ENCODE measurements around the gene C16orf74.

The C16orf74 gene

DNA sequence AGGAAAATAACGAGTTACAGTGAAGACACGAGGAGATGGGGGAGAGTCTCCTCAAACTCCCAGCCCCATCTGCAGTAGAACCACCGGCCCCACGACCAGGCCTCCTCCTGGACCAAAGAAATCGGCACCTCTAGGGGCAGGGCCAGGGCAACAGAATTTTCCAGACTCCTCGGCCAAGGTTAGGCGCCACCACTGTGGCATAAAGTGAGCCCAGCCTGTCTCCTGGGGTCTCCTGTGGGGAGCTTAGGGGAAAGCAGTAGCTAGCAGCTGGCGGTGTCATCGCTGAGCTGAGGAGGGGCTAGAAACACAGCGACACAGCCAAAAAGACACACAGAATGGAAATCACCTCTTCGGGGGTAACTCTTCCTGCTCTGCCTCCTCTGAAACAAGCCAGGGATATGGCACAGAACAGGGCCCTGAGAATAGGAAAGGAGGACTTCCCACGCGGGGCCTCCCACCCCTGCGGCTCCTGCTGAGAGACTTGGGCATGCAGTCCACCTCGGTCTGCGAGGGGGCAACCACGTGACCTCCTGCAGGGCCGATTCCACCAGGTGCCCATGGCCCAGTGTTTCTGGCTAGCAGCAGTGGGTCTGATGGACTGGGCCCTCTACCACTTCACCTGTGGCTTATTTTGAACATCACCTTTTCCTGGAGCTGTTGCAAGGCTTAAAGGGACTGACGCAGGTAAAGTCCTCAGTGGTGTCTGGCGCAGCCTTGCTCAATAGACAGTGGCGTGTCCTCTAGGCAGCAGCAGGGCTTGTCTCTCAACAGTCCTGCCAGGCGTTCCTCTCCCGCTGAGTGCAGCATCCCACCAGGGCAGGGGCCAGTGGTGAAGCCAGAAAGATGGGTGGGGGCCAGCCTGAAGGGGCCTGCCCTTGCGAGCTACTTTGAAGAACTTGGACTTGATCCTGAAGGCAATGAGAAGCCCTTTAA, 55.4 kb downstream of the C16orf74 start:
- Histone ChIP-seq H3K36me3 (ENCODE audit: insufficient read depth, low read length) (no peaks in the 10 kb centered on the region), H3K79me2 (ENCODE audit: control insufficient read depth, insufficient read depth, low read length, unreplicated experiment) (no peaks in the 10 kb centered on the region), H3K27me3 (ENCODE audit: insufficient read depth, low read length) (0 out of 2 replicates have a peak, but pooled peaks cover 3% of the 10 kb centered on the region), H3K4me3 (ENCODE audit: low read depth, low read length) (no peak overlapping the region), H3K27ac (ENCODE audit: low read depth, low read length) (no peak overlapping the region), H2AFZ (ENCODE audit: low read length, unreplicated experiment) (no peak overlapping the region), H3K4me1 (ENCODE audit: control insufficient read depth, insufficient read depth, low read length, unreplicated experiment) (no peaks in the 10 kb centered on the region)

DNA sequence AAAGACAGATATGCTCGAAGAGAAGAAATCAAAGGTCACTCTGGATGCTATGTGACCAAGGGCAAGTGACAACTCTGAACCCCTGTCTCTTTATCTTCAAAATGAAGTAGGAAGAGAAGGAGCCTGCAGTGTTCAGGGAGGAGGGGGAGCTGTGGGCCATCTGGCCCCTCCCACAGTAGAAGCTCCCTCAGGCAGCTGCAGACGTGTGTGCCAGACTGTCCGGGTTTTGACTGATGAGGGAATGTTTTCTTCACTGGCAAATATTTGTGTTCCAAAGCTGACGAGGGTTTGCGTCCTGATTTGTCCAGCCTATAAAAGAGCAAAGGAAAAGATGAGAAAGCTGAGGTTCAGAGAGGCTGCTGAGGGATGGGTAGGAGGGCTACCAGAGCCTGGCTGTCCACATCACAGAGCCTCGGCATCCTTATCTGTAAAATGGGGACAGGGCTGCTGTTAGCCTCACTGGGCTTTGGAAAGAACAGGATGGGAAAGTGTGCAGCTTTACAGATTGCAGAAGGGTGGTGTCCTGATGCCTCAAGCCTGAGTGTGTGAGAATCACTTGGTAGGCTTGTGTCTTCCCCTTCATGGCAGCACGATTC, 60.3 kb downstream of the C16orf74 start:
- Histone ChIP-seq H3K4me3 (ENCODE audit: low read depth, low read length) (no peak overlapping the region), H3K27ac (ENCODE audit: low read depth, low read length) (no peak overlapping the region), H3K4me1 (ENCODE audit: control insufficient read depth, insufficient read depth, low read length, unreplicated experiment) (peaks cover 14% of the 10 kb centered on the region), H3K36me3 (ENCODE audit: insufficient read depth, low read length) (peaks cover 4% of the 10 kb centered on the region; the same call in 1 of the 2 replicates), H3K27me3 (ENCODE audit: insufficient read depth, low read length) (peaks cover 6% of the 10 kb centered on the region; the same call in 1 of the 2 replicates), H2AFZ (ENCODE audit: low read length, unreplicated experiment) (no peak overlapping the region), H3K79me2 (ENCODE audit: control insufficient read depth, insufficient read depth, low read length, unreplicated experiment) (peaks cover 7% of the 10 kb centered on the region)

DNA sequence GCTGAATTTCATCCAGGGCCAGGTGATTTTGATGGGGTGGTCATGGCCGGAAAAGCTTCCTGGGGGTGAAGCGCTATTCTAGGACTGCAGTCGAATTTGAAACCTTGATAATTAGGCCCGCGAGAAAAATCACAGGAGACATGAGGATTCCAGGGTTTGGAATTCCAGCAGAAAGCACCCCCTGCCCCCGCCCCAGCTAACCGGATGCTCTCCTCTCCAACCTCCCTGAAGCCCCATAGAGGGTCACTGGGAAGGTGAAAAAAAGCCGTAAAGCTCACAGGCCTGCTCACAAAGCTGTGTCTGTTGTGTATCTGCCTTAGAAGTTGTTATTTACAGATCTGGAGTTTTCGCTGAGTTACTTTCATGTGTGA, 61.0 kb downstream of the C16orf74 start:
- Histone ChIP-seq H3K79me2 (ENCODE audit: control insufficient read depth, insufficient read depth, low read length, unreplicated experiment) (peaks cover 7% of the 10 kb centered on the region), H2AFZ (ENCODE audit: low read length, unreplicated experiment) (no peak overlapping the region), H3K27ac (ENCODE audit: low read depth, low read length) (no peak overlapping the region), H3K36me3 (ENCODE audit: insufficient read depth, low read length) (peaks cover 4% of the 10 kb centered on the region; the same call in 1 of the 2 replicates), H3K4me1 (ENCODE audit: control insufficient read depth, insufficient read depth, low read length, unreplicated experiment) (peaks cover 14% of the 10 kb centered on the region), H3K4me3 (ENCODE audit: low read depth, low read length) (no peak overlapping the region), H3K27me3 (ENCODE audit: insufficient read depth, low read length) (peaks cover 6% of the 10 kb centered on the region; the same call in 1 of the 2 replicates)

DNA sequence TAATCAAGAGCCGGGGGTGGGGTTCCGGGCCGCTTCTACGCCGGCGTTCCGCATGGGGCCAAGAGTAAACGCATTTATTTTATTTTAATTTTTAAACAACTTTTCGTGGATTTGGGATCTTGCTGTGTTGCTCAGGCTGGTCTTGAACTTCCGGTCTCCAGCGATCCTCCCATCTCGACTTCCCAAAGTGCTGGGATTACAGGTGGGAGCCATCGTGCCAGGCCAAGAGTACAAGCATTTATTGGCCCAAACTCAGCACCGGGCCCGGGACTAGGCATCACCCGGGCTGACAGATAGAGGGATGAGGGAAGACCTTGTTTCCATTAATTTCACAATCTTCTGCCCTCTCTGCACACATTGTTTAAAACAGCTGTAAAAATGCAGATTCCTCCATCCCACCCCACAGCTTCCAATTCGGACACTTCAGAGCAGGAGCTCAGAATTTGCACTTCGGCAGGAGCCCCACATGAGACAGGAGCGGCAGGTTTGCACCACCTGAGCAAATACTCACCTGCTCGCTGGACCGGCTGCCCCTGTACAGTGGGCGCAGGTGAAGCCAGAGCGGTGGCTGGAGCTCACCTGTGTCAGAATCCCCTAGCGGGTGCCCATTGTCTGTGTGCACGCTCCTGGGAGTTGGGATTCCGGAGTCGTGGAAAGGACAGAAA, 61.5 kb downstream of the C16orf74 start:
- H3K27me3 ChIP-seq (ENCODE audit: insufficient read depth, low read length), result peaks cover 6% of the 10 kb centered on the region; the same call in 1 of the 2 replicates
- H3K79me2 ChIP-seq (ENCODE audit: control insufficient read depth, insufficient read depth, low read length, unreplicated experiment), result peaks cover 7% of the 10 kb centered on the region
- peak overlapping the region; percentile 98 for H3K4me3 ChIP-seq (ENCODE audit: low read depth, low read length)
- H3K36me3 ChIP-seq (ENCODE audit: insufficient read depth, low read length), result peaks cover 4% of the 10 kb centered on the region; the same call in 1 of the 2 replicates
- peak overlapping the region; percentile 67 for H2AFZ ChIP-seq (ENCODE audit: low read length, unreplicated experiment)
- H3K4me1 ChIP-seq (ENCODE audit: control insufficient read depth, insufficient read depth, low read length, unreplicated experiment), result peaks cover 14% of the 10 kb centered on the region
- no peak overlapping the region for H3K27ac ChIP-seq (ENCODE audit: low read depth, low read length)

DNA sequence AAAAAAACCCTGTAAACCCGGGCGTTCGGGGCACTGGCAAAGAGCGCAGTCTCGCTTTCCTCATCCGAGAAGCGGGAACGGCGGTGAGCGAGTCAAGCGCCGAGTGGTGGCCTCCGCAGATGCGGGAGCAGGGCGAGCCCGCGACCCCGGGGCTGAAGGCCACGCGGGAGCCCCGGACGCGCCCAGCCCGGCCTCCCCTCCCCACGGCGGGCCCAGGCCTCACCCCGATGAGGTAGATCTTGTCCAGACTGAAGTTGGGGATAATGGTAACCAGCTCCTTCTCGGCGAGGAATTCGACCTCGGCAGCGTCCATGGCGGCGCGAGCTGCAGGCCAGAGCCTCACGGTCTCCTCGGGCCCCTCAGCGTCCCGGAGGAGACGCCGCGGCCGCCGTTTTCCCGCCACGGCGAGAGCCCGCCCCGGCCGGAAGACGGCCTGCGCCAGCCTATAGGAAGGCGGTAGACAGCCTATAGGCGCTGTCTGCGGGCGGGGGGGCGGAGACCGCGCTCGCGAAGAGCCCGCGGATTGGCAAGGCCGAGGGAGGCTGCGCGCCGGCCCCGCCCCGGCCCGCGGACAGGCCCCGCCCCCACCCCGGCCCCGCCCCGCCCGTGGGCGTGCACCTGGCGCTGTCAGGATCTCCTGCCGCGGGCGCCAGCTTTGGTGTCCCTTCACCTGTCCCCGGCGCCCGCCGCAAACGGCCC, 62.2 kb downstream of the C16orf74 start, which contains the start of gene GINS2:
Gene GINS2, minus strand, starts transcription at position 369 of the 699 bp plus-strand sequence. Its CDS starts 56 bp downstream, at position 313.
- Histone ChIP-seq H3K27ac (ENCODE audit: low read depth, low read length) (no peak within 1 kb of the TSS), H2AFZ (ENCODE audit: low read length, unreplicated experiment) (peak within 1 kb of the TSS; percentile 99)

DNA sequence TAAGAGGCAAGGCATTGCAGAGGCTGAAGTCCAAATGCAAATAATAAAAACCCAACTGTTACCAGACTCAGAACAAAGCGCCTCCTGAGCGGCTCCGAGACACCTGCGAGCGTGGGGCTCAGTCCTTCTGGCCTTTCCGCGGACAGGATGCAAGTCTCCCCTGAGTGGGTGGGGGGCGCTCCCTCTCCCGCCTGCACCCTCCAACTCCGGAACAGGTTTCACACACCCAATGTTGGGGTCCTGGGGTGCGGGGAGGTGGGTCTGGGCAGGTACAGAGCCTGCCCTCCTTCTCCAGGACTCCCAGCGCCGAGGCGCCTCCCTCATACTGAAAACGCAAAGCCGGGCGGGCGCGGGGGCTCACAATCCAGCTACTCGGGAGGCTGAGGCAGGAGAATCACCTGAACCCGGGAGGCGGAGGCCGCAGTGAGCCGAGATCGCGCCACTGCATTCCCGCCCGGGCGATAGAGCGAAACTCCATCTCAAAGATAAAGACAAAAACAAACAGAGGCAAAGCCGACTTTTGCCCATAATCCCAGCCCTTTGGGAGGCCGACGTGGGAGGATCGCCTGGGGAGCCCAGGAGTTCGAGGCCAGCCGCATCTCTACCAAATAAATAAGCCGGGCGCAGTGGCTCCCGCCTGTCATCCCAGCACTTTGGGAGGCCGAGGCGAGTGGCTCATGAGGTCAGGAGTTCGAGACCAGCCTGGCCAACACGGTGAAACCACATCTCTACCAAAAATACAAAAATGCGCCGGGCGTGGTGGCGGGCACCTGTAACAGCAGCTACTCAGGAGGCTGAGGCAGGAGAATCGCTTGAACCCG, 63.0 kb downstream of the C16orf74 start:
- peaks cover 6% of the 10 kb centered on the region; the same call in 1 of the 2 replicates for H3K27me3 ChIP-seq (ENCODE audit: insufficient read depth, low read length)
- no peak overlapping the region for H3K27ac ChIP-seq (ENCODE audit: low read depth, low read length)
- H3K4me3 ChIP-seq (ENCODE audit: low read depth, low read length), result peak overlapping the region; percentile 98
- peaks cover 7% of the 10 kb centered on the region for H3K79me2 ChIP-seq (ENCODE audit: control insufficient read depth, insufficient read depth, low read length, unreplicated experiment)
- H3K36me3 ChIP-seq (ENCODE audit: insufficient read depth, low read length), result peaks cover 4% of the 10 kb centered on the region; the same call in 1 of the 2 replicates
- H3K4me1 ChIP-seq (ENCODE audit: control insufficient read depth, insufficient read depth, low read length, unreplicated experiment), result peaks cover 14% of the 10 kb centered on the region
- no peak overlapping the region for H2AFZ ChIP-seq (ENCODE audit: low read length, unreplicated experiment)

More for the DNA sequence above, 62.2 kb downstream of the C16orf74 start, which contains the start of gene GINS2:
- H3K4me3 ChIP-seq (ENCODE audit: low read depth, low read length), result peak within 1 kb of the TSS; percentile 98
- H3K4me1 ChIP-seq (ENCODE audit: control insufficient read depth, insufficient read depth, low read length, unreplicated experiment), result peaks cover 14% of the 10 kb centered on the region
- peaks cover 4% of the 10 kb centered on the region; the same call in 1 of the 2 replicates for H3K36me3 ChIP-seq (ENCODE audit: insufficient read depth, low read length)
- peaks cover 7% of the 10 kb centered on the region for H3K79me2 ChIP-seq (ENCODE audit: control insufficient read depth, insufficient read depth, low read length, unreplicated experiment)
- peaks cover 6% of the 10 kb centered on the region; the same call in 1 of the 2 replicates for H3K27me3 ChIP-seq (ENCODE audit: insufficient read depth, low read length)

DNA sequence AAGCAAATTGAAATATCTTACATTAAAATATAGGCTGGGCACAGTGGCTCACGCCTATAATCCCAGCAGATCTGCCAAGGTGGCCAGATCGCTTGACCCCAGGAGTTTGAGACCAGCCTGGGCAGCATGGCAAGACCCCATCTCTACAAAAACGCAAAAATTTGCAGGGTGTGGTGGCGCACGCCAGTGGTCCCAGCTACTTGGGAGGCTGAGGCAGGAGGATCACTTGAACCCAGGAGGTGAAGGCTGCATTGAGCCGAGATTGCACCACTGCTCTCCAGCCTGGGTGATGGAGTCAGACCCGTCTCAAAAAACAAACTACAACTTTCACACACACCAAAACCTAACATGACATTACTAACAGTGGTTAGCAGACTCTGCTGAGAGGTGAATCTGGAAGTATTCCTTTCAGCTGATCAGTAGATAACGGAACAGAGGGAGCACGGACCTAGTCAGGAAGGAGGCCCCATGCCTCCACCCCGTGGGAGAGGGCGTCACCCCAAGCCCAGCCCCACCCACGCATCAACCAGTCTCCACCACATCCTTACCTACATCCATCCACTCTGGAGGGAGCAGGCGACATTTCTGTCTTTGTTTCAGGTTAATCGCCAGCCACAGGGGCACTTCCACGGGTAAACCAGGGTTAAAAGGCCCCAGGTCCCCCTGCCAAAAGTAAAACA, 63.8 kb downstream of the C16orf74 start:
- no peak overlapping the region for H2AFZ ChIP-seq (ENCODE audit: low read length, unreplicated experiment)
- H3K4me1 ChIP-seq (ENCODE audit: control insufficient read depth, insufficient read depth, low read length, unreplicated experiment), result peaks cover 14% of the 10 kb centered on the region
- no peak overlapping the region for H3K27ac ChIP-seq (ENCODE audit: low read depth, low read length)
- peaks cover 4% of the 10 kb centered on the region; the same call in 1 of the 2 replicates for H3K36me3 ChIP-seq (ENCODE audit: insufficient read depth, low read length)
- peaks cover 6% of the 10 kb centered on the region; the same call in 1 of the 2 replicates for H3K27me3 ChIP-seq (ENCODE audit: insufficient read depth, low read length)
- H3K4me3 ChIP-seq (ENCODE audit: low read depth, low read length), result peak overlapping the region; percentile 98; the same call in 1 of the 2 replicates
- peaks cover 7% of the 10 kb centered on the region for H3K79me2 ChIP-seq (ENCODE audit: control insufficient read depth, insufficient read depth, low read length, unreplicated experiment)

DNA sequence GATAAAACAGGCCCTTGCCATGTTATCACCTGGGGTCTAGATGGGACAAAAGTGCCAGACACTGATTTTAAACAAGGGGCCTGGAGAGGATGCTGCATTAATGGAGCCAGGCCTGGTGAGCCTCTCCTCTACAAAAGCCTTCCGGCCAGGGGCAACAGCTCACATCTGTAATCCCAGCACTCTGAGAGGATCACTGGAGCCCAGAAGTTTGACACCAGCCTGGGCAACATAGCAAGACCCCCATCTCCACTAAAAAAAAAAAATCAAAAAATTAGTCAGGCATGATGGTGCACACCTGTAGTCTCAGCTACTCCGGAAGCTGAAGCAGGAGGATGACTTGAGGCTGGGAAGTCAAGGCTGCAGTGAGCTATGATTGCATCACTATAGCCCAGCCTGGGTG, 65.6 kb downstream of the C16orf74 start:
- H3K79me2 ChIP-seq (ENCODE audit: control insufficient read depth, insufficient read depth, low read length, unreplicated experiment), result peaks cover 7% of the 10 kb centered on the region
- peaks cover 14% of the 10 kb centered on the region for H3K4me1 ChIP-seq (ENCODE audit: control insufficient read depth, insufficient read depth, low read length, unreplicated experiment)
- no peak overlapping the region for H3K4me3 ChIP-seq (ENCODE audit: low read depth, low read length)
- no peak overlapping the region for H2AFZ ChIP-seq (ENCODE audit: low read length, unreplicated experiment)
- H3K27ac ChIP-seq (ENCODE audit: low read depth, low read length), result no peak overlapping the region
- peaks cover 6% of the 10 kb centered on the region; the same call in 1 of the 2 replicates for H3K27me3 ChIP-seq (ENCODE audit: insufficient read depth, low read length)
- peaks cover 8% of the 10 kb centered on the region; the same call in 1 of the 2 replicates for H3K36me3 ChIP-seq (ENCODE audit: insufficient read depth, low read length)

DNA sequence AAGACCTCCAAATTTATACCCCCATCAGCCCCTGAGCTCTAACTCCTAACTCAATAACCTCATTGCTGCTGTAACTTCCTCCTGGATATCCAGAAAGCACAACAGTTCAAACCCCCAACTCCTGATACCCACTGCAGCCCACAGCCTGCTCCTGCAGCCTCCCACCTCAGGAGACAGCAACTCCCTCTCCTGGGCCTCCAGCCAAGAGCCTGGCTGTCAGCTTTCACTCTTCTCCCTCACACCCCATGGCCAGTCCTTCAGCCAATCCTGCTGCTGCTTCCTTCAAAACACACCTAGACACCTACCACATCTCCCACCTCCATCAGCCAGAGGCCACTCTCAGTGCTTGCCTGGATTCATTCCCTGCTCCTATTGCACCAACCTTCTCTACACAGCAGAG, 67.5 kb downstream of the C16orf74 start:
- no peak overlapping the region for H2AFZ ChIP-seq (ENCODE audit: low read length, unreplicated experiment)
- H3K4me3 ChIP-seq (ENCODE audit: low read depth, low read length), result no peak overlapping the region
- no peaks in the 10 kb centered on the region for H3K27me3 ChIP-seq (ENCODE audit: insufficient read depth, low read length)
- peaks cover 7% of the 10 kb centered on the region for H3K79me2 ChIP-seq (ENCODE audit: control insufficient read depth, insufficient read depth, low read length, unreplicated experiment)
- H3K4me1 ChIP-seq (ENCODE audit: control insufficient read depth, insufficient read depth, low read length, unreplicated experiment), result peaks cover 10% of the 10 kb centered on the region
- H3K27ac ChIP-seq (ENCODE audit: low read depth, low read length), result no peak overlapping the region
- peaks cover 8% of the 10 kb centered on the region for H3K36me3 ChIP-seq (ENCODE audit: insufficient read depth, low read length)

Data from ACC112 (cell line).